HepG2 (cell line): ENCODE data around the gene ZBTB47. TPM values are rescaled to one million over a fixed set of nuclear protein-coding genes. Genes with fewer than 3 reads are reported as not detected.

Source experiments
- ATAC-seq: fragments of 200-7000 bp; cut with Tn5 transposase; 3 replicates; pipeline ENCODE4 v1.9.1; 2020; ENCODE audit warnings: mild to moderate bottlenecking, moderate library complexity
- BruUV-seq: library from RNA; stranded (reverse); fragments of 400-500 nt; replicated peaks from 2 replicates; lab custom pipeline; 2021; lab: Mats Ljungman, UMichigan
- CTCF ChIA-PET: fragments of 300-600 bp; formaldehyde crosslinking; extraction: SDS; loops from one replicate; lab custom pipeline; 2021; ENCODE audit warnings: low total read pairs, inconsistent platforms, low intra/inter-chr PET ratio; lab: Yijun Ruan, JAX
- POLR2A ChIA-PET: fragments of 350-600 bp; sonication (Branson Sonifier 250); formaldehyde crosslinking; loops from one replicate; lab custom pipeline; 2020; ENCODE audit warnings: antibody characterized with exemption, inconsistent platforms; lab: Yijun Ruan, JAX
- DNase-seq: peaks from one replicate; pipeline ENCODE4 v3.0.0-alpha.2; 2015; ENCODE audit warnings: low spot score
- FAIRE-seq: peaks from 3 replicates; lab custom pipeline; 2011; peaks lifted over from hg19 to GRCh38; lab: Jason Lieb, UNC
- H2AFZ ChIP-seq: one replicate; pipeline ENCODE4 v1.6.1; 2011; ENCODE audit warnings: low read length, inconsistent platforms
- H3K27ac ChIP-seq: fragments of 300-600 bp; 3 replicates; pipeline ENCODE4 v1.8.0; 2011; ENCODE audit warnings: mixed run types, mild to moderate bottlenecking, mixed read lengths, low read length, inconsistent platforms; ENCODE audit not compliant: insufficient read depth; ENCODE audit errors: extremely low read length
- H3K27me3 ChIP-seq, 2 experiments: fragments of 200-600 bp in 1 of 2; 2 replicates in 1 of 2; 3 replicates in 1 of 2; pipeline versions ENCODE4 v1.6.0 to v1.8.0; 2011; ENCODE audit warnings: low read length in 2 of 2, mild to moderate bottlenecking in 2 of 2, moderate library complexity in 2 of 2, inconsistent platforms in 1 of 2; ENCODE audit not compliant: insufficient read depth in 2 of 2, control insufficient read depth in 1 of 2
- H3K36me3 ChIP-seq, 2 experiments: fragments of 200-600 bp in 1 of 2; replicated peaks in 1 of 2; 2 replicates in 1 of 2; 3 replicates in 1 of 2; pipeline versions ENCODE4 v1.5.1 to v1.8.0; 2011; ENCODE audit warnings: low read length in 2 of 2, inconsistent platforms in 1 of 2; ENCODE audit not compliant: insufficient read depth in 2 of 2, control insufficient read depth in 1 of 2
- H3K4me1 ChIP-seq: 2 replicates; pipeline ENCODE4 v1.5.1; 2012; ENCODE audit warnings: low read length, inconsistent platforms; ENCODE audit not compliant: insufficient read depth
- H3K4me2 ChIP-seq: 2 replicates; pipeline ENCODE4 v1.6.0; 2011; ENCODE audit warnings: low read depth, low read length, inconsistent platforms
- H3K4me3 ChIP-seq, 3 experiments: fragments of 200-600 bp in 1 of 3; sonication (generic), shearing (Covaris generic) in 1 of 3; replicated peaks in 1 of 3; 2 replicates each; pipeline ENCODE4 v1.5.1; 2011 to 2016; ENCODE audit warnings: low read length in 3 of 3, inconsistent platforms in 2 of 3, low read depth in 2 of 3, mild to moderate bottlenecking in 2 of 3, control low read depth in 1 of 3, mixed read lengths in 1 of 3; ENCODE audit not compliant: insufficient read depth in 1 of 3
- H3K79me2 ChIP-seq: one replicate; pipeline ENCODE4 v1.6.1; 2011; ENCODE audit warnings: low read length, inconsistent platforms; ENCODE audit not compliant: insufficient read depth
- H3K9ac ChIP-seq: 2 replicates; pipeline ENCODE4 v1.6.0; 2011; ENCODE audit warnings: mild to moderate bottlenecking, low read depth, low read length, inconsistent platforms; ENCODE audit not compliant: insufficient read depth
- H3K9me3 ChIP-seq: 2 replicates; pipeline ENCODE4 v1.5.1; 2012; ENCODE audit warnings: mild to moderate bottlenecking, low read length
- H4K20me1 ChIP-seq: 2 replicates; pipeline ENCODE4 v1.6.0; 2011; ENCODE audit warnings: inconsistent platforms, mild to moderate bottlenecking, low read length, moderate library complexity; ENCODE audit not compliant: insufficient read depth
- CEBPB ChIP-seq: IDR thresholded peaks from 2 replicates; pipeline ENCODE4 v1.6.1; 2011; ENCODE audit warnings: low read depth, low read length, improper control_type of control experiment, borderline replicate concordance
- CEBPG ChIP-seq: IDR thresholded peaks from 2 replicates; pipeline ENCODE4 v1.6.1; 2016
- HOXA9 ChIP-seq: sonication (generic); formaldehyde crosslinking; IDR thresholded peaks from 2 replicates; pipeline ENCODE4 v1.8.1; 2022; ENCODE audit warnings: missing genetic modification reagents, mild to moderate bottlenecking, moderate library complexity, borderline replicate concordance
- PHF21A ChIP-seq: sonication (generic); formaldehyde crosslinking; IDR thresholded peaks from 2 replicates; pipeline ENCODE4 v1.5.0; 2020; ENCODE audit warnings: mild to moderate bottlenecking, missing genetic modification reagents
- SCMH1 ChIP-seq: sonication (generic); formaldehyde crosslinking; IDR thresholded peaks from 2 replicates; pipeline ENCODE4 v1.9.0; 2021; ENCODE audit warnings: missing genetic modification reagents, mild to moderate bottlenecking, borderline replicate concordance
- TRIM24 ChIP-seq: sonication (generic); formaldehyde crosslinking; IDR thresholded peaks from 2 replicates; pipeline ENCODE4 v1.8.0; 2022; ENCODE audit warnings: mild to moderate bottlenecking, missing genetic modification reagents
- ZBTB21 ChIP-seq: sonication (generic); formaldehyde crosslinking; IDR thresholded peaks from 2 replicates; pipeline ENCODE4 v1.4.0; 2020; ENCODE audit warnings: missing genetic modification reagents
- ZNF326 ChIP-seq: sonication (generic); formaldehyde crosslinking; IDR thresholded peaks from 2 replicates; pipeline ENCODE4 v1.4.0; 2020; ENCODE audit warnings: missing genetic modification reagents, borderline replicate concordance
- ZNF747 ChIP-seq: sonication (generic); formaldehyde crosslinking; IDR thresholded peaks from 2 replicates; pipeline ENCODE4 v1.8.1; 2023; ENCODE audit warnings: missing genetic modification reagents, mild to moderate bottlenecking, borderline replicate concordance
- ZNF878 ChIP-seq: sonication (generic); formaldehyde crosslinking; IDR thresholded peaks from 2 replicates; pipeline ENCODE4 v1.8.1; 2023; ENCODE audit warnings: mild to moderate bottlenecking, missing genetic modification reagents, moderate library complexity
- WGBS: methylation state at CpG from one replicate; pipeline ENCODE4 v1.1.6; 2017; ENCODE audit warnings: low lambda C conversion rate; 5-methylcytosine and 5-hydroxymethylcytosine counted together
- in situ Hi-C: cut with HindIII; loops from 2 replicates; pipeline ENCODE4 v1.10.0; 2017; ENCODE audit warnings: low pct_unique_long_range_greater_than_20kb; ENCODE audit not compliant: extremely low pct_ligation_motif_present
- intact Hi-C: fragments of 100-400 bp; cut with micrococcal nuclease; formaldehyde crosslinking; loops from one replicate; pipeline ENCODE4 v1.10.0; 2022; ENCODE audit not compliant: unreplicated experiment
- polyA plus RNA-seq, 8 experiments: library from polyadenylated mRNA; depleted of rRNA in 3 of 8; stranded (reverse) in 7 of 8; unstranded in 1 of 8; fragments of >200 nt; fragmentation: Illumina TruSeq in 4 of 8; extraction: Trizol in 4 of 8; gene quantifications; 2 replicates each; pipeline versions ENCODE4 v1.2.1 to v1.2.3, GENCODE V29; 2011 to 2016; ENCODE audit warnings: low read depth in 4 of 8, missing spikeins in 1 of 8, mixed read lengths in 1 of 8; ENCODE audit not compliant: insufficient read depth in 1 of 8
- total RNA-seq, 5 experiments: library from RNA; depleted of rRNA; stranded (reverse); fragments of >200 nt; fragmentation: Illumina TruSeq; extraction: Trizol; gene quantifications; 2 replicates each; pipeline ENCODE4 v1.2.3, GENCODE V29; 2016; ENCODE audit warnings: low read depth in 1 of 5
- TF ChIP-seq, protein P1 (sequence below): sonication (generic); formaldehyde crosslinking; IDR thresholded peaks from 2 replicates; pipeline ENCODE4 v1.4.0; 2020; ENCODE audit warnings: missing genetic modification reagents, mild to moderate bottlenecking, borderline replicate concordance
- TF ChIP-seq, protein P2 (sequence below): sonication (generic); formaldehyde crosslinking; IDR thresholded peaks from 2 replicates; pipeline ENCODE4 v1.8.1; 2022; ENCODE audit warnings: low read depth, mild to moderate bottlenecking, missing genetic modification reagents

Gene ZBTB47
- total and polyA plus RNA-seq, 2 of the 13 experiments (the other 11 are each of a cell fraction or from before 2014, with no cell fraction given), result 1.5 to 3.1 TPM

DNA sequence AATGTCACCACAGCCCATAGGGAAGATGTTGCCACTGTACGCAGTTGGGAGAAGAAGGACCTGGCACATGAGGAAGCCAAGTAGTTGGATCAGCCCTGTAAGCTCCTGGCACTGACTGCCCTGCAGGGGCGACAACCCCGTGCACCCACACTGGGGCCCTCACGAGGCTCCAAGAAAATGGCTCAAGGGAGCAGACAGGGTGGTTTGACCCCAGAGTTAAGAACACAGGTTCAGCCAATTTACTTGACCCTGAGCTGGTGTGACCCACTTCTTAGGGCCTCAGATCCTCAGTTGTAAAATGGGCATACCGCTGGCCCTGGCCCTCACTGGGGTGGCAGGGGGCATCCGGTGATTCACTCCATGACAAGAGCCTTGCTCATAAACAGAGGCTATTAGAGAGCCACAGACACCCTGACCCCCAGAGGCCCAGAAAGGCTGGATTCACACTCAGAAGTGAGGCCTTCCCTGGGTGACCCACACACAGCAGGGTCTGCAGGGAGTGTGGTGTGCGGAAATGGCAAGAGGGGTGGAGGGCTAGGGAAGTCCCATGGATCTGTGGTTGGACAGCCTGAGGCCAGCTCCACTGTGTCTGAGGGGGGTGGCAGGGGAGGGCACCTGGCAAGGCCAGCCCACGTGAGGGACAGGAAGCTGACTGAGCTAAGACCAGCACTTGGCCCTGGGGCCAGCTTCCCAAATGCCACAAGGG, 50.8 kb downstream of the ZBTB47 start:
- no peak overlapping the region for H3K9ac ChIP-seq
- H2AFZ ChIP-seq, result no peak overlapping the region
- DNase-seq (no peak), ATAC-seq (no peak), FAIRE-seq (no peak)
- no TSS peak for BruUV-seq
- H3K4me2 ChIP-seq, result no peak overlapping the region
- no peaks in the 10 kb centered on the region for H3K4me1 ChIP-seq
- POLR2A ChIA-PET, result no interaction called here
- H3K27ac ChIP-seq, result no peak overlapping the region
- H4K20me1 ChIP-seq, result no peaks in the 10 kb centered on the region
- no peaks in the 10 kb centered on the region for H3K79me2 ChIP-seq
- H3K36me3 ChIP-seq, result no peaks in the 10 kb centered on the region
- no peaks in the 10 kb centered on the region for H3K9me3 ChIP-seq
- in situ Hi-C loops (no loop called here), intact Hi-C loops (no loop called here)
- H3K4me3 ChIP-seq, result no peak overlapping the region
- H3K27me3 ChIP-seq, result peaks cover 3 to 10% of the 10 kb centered on the region in 2 experiments; a peak in 3 of 5 replicates
- TF ChIP-seq CEBPB (no peak), TRIM24 (CRISPR knock-in tag) (no peak), CEBPG (CRISPR knock-in tag) (no peak), ZNF747 (CRISPR knock-in tag) (no peak), ZBTB21 (CRISPR knock-in tag) (no peak), HOXA9 (no peak), PHF21A (CRISPR knock-in tag) (no peak), SCMH1 (CRISPR knock-in tag) (no peak), ZNF878 (CRISPR knock-in tag) (no peak), ZNF326 (CRISPR knock-in tag) (no peak)
- TF ChIP-seq, protein P1, sequence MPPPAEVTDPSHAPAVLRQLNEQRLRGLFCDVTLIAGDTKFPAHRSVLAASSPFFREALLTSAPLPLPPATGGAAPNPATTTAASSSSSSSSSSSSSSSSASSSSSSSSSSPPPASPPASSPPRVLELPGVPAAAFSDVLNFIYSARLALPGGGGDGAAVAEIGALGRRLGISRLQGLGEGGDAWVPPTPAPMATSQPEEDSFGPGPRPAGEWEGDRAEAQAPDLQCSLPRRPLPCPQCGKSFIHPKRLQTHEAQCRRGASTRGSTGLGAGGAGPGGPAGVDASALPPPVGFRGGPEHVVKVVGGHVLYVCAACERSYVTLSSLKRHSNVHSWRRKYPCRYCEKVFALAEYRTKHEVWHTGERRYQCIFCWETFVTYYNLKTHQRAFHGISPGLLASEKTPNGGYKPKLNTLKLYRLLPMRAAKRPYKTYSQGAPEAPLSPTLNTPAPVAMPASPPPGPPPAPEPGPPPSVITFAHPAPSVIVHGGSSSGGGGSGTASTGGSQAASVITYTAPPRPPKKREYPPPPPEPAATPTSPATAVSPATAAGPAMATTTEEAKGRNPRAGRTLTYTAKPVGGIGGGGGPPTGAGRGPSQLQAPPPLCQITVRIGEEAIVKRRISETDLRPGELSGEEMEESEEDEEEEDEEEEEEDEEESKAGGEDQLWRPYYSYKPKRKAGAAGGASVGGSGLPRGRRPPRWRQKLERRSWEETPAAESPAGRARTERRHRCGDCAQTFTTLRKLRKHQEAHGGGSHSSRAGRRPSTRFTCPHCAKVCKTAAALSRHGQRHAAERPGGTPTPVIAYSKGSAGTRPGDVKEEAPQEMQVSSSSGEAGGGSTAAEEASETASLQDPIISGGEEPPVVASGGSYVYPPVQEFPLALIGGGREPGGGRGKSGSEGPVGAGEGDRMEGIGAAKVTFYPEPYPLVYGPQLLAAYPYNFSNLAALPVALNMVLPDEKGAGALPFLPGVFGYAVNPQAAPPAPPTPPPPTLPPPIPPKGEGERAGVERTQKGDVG (CRISPR knock-in tag), result no peak
- TF ChIP-seq, protein P2, sequence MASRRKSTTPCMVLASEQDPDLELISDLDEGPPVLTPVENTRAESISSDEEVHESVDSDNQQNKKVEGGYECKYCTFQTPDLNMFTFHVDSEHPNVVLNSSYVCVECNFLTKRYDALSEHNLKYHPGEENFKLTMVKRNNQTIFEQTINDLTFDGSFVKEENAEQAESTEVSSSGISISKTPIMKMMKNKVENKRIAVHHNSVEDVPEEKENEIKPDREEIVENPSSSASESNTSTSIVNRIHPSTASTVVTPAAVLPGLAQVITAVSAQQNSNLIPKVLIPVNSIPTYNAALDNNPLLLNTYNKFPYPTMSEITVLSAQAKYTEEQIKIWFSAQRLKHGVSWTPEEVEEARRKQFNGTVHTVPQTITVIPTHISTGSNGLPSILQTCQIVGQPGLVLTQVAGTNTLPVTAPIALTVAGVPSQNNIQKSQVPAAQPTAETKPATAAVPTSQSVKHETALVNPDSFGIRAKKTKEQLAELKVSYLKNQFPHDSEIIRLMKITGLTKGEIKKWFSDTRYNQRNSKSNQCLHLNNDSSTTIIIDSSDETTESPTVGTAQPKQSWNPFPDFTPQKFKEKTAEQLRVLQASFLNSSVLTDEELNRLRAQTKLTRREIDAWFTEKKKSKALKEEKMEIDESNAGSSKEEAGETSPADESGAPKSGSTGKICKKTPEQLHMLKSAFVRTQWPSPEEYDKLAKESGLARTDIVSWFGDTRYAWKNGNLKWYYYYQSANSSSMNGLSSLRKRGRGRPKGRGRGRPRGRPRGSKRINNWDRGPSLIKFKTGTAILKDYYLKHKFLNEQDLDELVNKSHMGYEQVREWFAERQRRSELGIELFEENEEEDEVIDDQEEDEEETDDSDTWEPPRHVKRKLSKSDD (CRISPR knock-in tag), result no peak
- 29% methylated on average over 5 of the region's 8 CpGs for WGBS
- CTCF ChIA-PET, result no interaction called here
